GM18505 (cell line): ENCODE results near the gene NECAP2.
A peak's percentile ranks its signal among the peaks of the same experiment; 100 is the strongest.

Experiments used
- ATAC-seq: cut with Tn5 transposase; IDR thresholded peaks from one replicate; pipeline ENCODE4 v1.9.1; 2021; ENCODE audit not compliant: unreplicated experiment
- POLR2A ChIP-seq: IDR thresholded peaks from 4 replicates; pipeline ENCODE4 v1.6.1; 2011; ENCODE audit warnings: borderline replicate concordance; ENCODE audit not compliant: insufficient read depth, insufficient read length; ENCODE audit errors: extremely low read depth

The NECAP2 gene

GRCh38 chr1:16413191-16413590 lies 27.3 kb upstream of the NECAP2 start:
- ATAC-seq = no peak
- no peak for TF ChIP-seq POLR2A

- no peak for TF ChIP-seq POLR2A
- no peak for ATAC-seq
These were observed 21.6 kb upstream of the NECAP2 start for GRCh38 chr1:16418823-16419425.

- ATAC-seq = peak; percentile 64
- TF ChIP-seq POLR2A = no peak
These were observed 20.0 kb upstream of the NECAP2 start for GRCh38 chr1:16420424-16421118.

DNA sequence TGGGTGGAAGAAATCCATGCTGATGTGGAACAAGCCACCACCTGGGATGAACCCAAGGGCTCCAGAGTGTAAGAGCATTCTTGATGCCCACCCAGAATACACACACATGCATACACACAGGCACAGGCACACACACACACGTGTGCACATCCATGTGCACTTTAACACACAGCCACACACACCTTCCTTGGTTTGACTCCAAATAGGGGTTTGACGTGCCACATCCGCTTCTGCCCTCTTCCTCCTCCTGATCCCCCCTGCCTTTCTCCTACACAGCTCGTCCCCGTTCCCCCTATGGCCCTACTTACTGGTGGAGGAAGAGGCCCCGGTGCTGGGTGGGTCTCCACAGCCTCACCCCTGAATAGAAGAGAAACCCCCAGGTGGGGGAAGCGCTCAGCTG lies 19.3 kb upstream of the NECAP2 start:
- TF ChIP-seq POLR2A = no peak
- ATAC-seq = no peak

GRCh38 chr1:16422041-16422440 lies 18.5 kb upstream of the NECAP2 start:
- ATAC-seq = no peak
- no peak for TF ChIP-seq POLR2A

DNA sequence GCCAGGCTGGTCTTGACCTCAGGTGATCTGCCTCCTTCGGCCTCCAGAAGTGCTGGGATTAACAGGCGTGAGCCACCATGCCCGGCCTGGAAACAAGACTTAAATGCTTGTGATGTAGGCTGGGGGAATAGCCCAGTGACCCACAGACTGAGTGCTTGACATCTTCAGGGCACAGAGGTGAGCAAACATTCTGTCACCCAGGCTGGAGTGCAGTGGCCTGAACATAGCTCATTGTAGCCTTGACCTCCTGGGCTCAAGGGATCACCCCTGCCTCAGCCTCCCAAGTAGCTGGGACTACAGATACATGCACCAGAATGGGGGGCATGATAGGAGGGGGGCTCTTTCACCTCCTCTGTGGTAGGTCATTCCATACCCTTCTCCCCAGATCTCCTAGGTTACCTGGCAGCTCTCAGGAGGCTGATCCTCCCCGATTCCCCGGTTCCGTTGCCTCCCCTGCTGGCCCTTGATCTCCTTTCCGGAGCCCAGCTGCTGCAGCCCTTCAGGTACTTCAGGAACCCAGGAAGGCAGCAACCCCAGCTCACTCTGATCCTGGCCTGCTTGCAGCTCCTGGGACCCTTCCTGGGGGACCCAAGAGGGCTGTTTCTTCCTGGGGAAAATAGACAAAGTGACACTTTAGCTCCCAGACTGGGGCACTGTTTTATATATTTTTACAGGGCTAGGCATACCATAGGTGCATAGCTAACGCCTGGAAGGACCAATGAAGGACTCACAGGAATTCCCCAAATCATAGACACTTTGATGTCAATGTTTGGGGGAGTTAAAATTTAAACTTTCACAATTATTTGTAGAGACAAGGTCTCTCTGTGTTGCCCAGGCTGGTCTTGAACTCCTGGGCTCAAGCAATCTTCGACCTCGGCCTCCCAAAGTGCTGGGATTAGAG lies 15.1 kb upstream of the NECAP2 start:
- ATAC-seq = no peak
- no peak for TF ChIP-seq POLR2A

DNA sequence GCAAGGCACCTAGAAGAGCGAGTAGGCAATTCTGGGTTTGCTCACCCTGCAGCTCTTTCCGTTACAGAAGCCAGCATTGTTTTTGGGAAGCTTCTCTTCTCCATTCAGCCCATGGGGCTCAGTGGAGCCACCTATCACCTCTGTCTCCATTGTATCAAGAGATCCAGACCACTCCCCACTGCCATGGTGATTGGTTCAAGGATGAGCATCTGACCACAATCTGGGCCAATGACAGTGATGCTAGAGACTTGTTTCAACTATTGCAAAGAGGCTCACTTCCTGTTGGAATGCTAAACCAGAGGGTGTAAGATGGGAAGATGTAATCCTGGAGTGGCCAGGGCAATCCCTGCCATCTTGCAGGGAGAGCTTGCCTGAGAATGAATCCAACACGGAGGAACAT lies 9.9 kb upstream of the NECAP2 start:
- ATAC-seq = no peak
- no peak for TF ChIP-seq POLR2A

DNA sequence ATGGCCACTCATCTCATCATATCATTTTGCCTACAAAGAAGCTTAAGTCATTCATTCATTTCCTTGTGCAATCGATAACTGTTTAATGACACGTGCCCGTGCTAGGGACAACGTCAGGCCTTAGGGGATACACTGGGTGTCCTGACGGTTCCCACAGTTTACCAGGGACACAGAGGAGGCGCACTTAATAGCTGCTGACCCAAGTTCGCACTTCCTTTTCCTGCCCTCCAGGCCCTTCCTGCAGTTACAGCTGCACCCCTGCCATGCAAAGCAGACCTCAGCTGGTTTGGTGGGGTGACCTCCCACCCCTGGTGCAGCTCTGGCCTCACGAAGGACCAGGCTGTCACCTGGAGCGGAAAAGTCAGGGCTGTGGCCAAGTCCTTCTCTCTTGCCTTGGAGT lies 7.5 kb upstream of the NECAP2 start:
- TF ChIP-seq POLR2A = no peak
- ATAC-seq = no peak

DNA sequence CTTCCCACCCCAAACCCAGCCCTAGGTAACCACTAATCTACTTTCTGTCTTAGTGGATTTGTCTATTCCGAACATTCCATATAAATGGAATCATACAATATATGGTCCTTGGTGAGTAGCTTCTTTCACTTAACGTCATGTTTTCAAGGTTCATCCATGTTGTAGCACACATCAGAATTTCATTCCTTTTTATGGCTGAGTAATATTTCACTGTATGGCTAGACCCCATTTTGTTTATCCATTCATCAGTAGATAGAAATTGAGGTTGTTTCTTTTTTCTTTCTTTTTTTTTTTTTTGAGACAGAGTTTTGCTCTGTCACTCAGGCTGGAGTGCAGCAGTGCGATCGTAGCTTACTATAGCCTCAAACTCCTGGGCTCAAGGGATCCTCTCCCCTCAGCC lies 6.5 kb upstream of the NECAP2 start:
- ATAC-seq = no peak
- TF ChIP-seq POLR2A = no peak

DNA sequence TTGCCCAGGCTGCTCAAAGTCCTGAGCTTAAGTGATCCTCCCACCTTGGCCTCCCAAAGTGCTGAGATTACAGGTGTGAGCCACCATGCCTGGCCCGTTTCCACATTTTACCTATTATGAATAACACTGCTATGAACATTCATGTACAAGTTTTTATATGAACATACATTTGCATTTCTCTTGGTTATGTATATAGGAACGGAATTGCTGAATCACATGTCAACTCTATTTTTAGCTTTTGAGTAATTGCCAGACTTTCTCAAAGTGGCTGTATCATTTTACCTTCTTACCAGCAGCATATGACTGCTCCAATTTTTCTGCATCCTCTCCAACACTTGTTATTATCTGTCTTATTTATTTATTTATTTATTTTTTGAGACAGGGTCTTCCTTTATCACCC lies 6.0 kb upstream of the NECAP2 start:
- no peak for TF ChIP-seq POLR2A
- ATAC-seq = no peak

DNA sequence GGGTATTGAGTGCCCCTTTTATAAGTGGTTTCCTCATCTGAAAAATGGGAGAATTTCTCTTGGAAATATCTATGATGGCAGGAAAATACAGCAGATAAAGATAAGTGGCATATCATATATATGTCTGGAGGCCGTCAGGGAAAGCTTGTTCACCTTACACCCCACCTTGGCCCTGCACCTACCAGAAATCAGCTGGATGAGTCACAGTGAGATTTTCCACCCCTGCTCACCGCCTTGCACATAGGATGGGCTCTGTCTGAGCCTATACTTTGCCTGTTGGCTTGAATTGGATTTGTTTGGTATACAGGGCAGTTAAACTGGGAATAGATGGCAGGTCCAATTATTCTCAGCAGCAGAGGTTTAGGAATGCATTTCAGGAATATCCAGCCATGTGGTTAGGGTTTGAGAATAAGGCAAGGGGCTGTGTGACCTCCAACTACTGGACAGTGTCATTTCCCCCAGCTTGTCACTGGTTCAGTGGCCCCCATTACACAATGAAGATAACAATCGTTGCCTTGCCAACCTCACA lies 3.5 kb upstream of the NECAP2 start, which contains the start of gene SPATA21:
TSS of gene SPATA21 (minus strand) at position 479 of the 529 bp plus-strand sequence. CDS start 6,053 bp downstream, outside the sequence.
- ATAC-seq = no peak
- TF ChIP-seq POLR2A = no peak

DNA sequence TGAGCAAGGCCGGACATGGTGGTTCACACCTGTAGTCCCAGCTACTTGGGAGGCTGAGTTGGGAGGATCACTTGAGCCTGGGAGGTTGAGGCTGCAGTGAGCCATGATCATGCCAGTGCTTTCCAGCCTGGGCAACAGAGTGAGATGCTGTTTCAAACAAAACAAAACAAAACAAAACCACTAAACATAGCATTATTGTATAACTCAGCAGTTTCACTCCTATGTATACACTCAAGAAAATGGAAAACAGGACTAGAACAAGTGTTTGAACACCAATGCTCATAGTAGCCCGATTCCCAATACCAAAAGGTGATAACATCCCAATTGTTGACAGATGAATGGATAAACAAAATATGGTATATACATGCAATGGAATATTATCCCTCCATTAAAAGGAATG lies 2.0 kb upstream of the NECAP2 start:
- ATAC-seq = no peak
- no peak for TF ChIP-seq POLR2A

- ATAC-seq = no peak
These were observed 1.6 kb upstream of the NECAP2 start for GRCh38 chr1:16438924-16439323.

GRCh38 chr1:16440131-16440469 lies 424 bp upstream of the NECAP2 start:
- no peak for TF ChIP-seq POLR2A
- no peak for ATAC-seq

More at GRCh38 chr1:16438924-16439323, 1.6 kb upstream of the NECAP2 start:
- TF ChIP-seq POLR2A = no peak

GRCh38 chr1:16441282-16441665 lies 750 bp downstream of the NECAP2 start:
- TF ChIP-seq POLR2A = no peak
- no peak for ATAC-seq
